Left colon (tissue), 2 donors: ENCODE data around the gene KIAA1958. TPM values are rescaled to one million over a fixed set of nuclear protein-coding genes. Genes with fewer than 3 reads are reported as not detected.
"Not testable (repeated sequence)": the region's sequence is repeated elsewhere in the genome, so short reads cannot be mapped to it uniquely, and the experiment has no call there.

ENCODE experiments used
- ATAC-seq: fragments of 200-7000 bp; cut with Tn5 transposase; one replicate; pipeline ENCODE4 v1.9.1; 2020; ENCODE audit warnings: mild to moderate bottlenecking, moderate library complexity
- DNase-seq, 2 donors: peaks; one replicate each; pipeline ENCODE4 v3.0.0-alpha.2; 2020
- intact Hi-C, 2 donors: fragments of 100-400 bp; cut with DNase I in 1 of 2; cut with micrococcal nuclease in 1 of 2; formaldehyde crosslinking; loops; one replicate each; pipeline versions ENCODE4 v1.11.2 to v1.14.0; 2022; cut with DNase I, micrococcal nuclease
- total RNA-seq, 2 donors: library from RNA; stranded (reverse); fragmentation: NEBNext Ultra II Directional; extraction: Animal tissue kit (Norgen Biotek cat#: 25700); gene quantifications; one replicate each; pipeline ENCODE4 v1.2.1, GENCODE V29; 2021
- donor health status: DM: no; HTN: no; CAD: no.
- donor health status: DM: yes; HTN: yes; CAD: no.

Gene KIAA1958
- total RNA-seq, 2 donors from 2014 or later, result 8.7 to 9.5 TPM

GRCh38 chr9:112487799-112488340 lies 1.2 kb downstream of the KIAA1958 start:
- intact Hi-C loops, result no loop called here
- DNase-seq, result no peak

GRCh38 chr9:112489039-112489546 lies 2.5 kb downstream of the KIAA1958 start:
- ATAC-seq (no peak), DNase-seq (no peak)
- intact Hi-C loops, result no loop called here

More at GRCh38 chr9:112487799-112488340, 1.2 kb downstream of the KIAA1958 start:
- ATAC-seq, result peak; percentile 28

- intact Hi-C loops, result no loop called here
- DNase-seq, result no peak
Observed at GRCh38 chr9:112489876-112490666, 3.4 kb downstream of the KIAA1958 start.

GRCh38 chr9:112493393-112494137 lies 6.9 kb downstream of the KIAA1958 start:
- DNase-seq (no peak), ATAC-seq (no peak)
- intact Hi-C loops, result no loop called here

More at GRCh38 chr9:112489876-112490666, 3.4 kb downstream of the KIAA1958 start:
- no peak for ATAC-seq

GRCh38 chr9:112494153-112494552 lies 7.5 kb downstream of the KIAA1958 start:
- ATAC-seq, result no peak

GRCh38 chr9:112495614-112496013 lies 9.0 kb downstream of the KIAA1958 start:
- intact Hi-C loops, result no loop called here
- DNase-seq (no peak), ATAC-seq (no peak)

More at GRCh38 chr9:112494153-112494552, 7.5 kb downstream of the KIAA1958 start:
- DNase-seq, result no peak
- intact Hi-C loops, result no loop called here

GRCh38 chr9:112496074-112496722 lies 9.6 kb downstream of the KIAA1958 start:
- ATAC-seq (no peak), DNase-seq (no peak)
- intact Hi-C loops, result no loop called here

GRCh38 chr9:112500842-112501241 lies 14.2 kb downstream of the KIAA1958 start:
- DNase-seq, result no peak
- intact Hi-C loops, result no loop called here
- ATAC-seq, result no peak

- no peak for ATAC-seq
- intact Hi-C loops, result no loop called here
Observed at GRCh38 chr9:112501287-112501686, 14.7 kb downstream of the KIAA1958 start.

GRCh38 chr9:112502175-112502946 lies 15.7 kb downstream of the KIAA1958 start:
- intact Hi-C loops, result no loop called here
- no peak for ATAC-seq

More at GRCh38 chr9:112501287-112501686, 14.7 kb downstream of the KIAA1958 start:
- DNase-seq, result no peak

GRCh38 chr9:112503170-112503569 lies 16.5 kb downstream of the KIAA1958 start:
- intact Hi-C loops, result no loop called here
- DNase-seq (no peak), ATAC-seq (no peak)

More at GRCh38 chr9:112502175-112502946, 15.7 kb downstream of the KIAA1958 start:
- DNase-seq, result no peak

- DNase-seq (no peak), ATAC-seq (peak; percentile 59)
- intact Hi-C loops, result no loop called here
Observed at GRCh38 chr9:112505086-112505485, 18.5 kb downstream of the KIAA1958 start.

GRCh38 chr9:112505607-112506006 lies 19.0 kb downstream of the KIAA1958 start:
- intact Hi-C loops, result no loop called here
- DNase-seq, result peak in 1 of 2 donors; percentile 14
- peak; percentile 90 for ATAC-seq

- ATAC-seq (no peak), DNase-seq (no peak)
- intact Hi-C loops, result no loop called here
Observed at GRCh38 chr9:112506571-112506970, 19.9 kb downstream of the KIAA1958 start.

GRCh38 chr9:112507001-112507680 lies 20.5 kb downstream of the KIAA1958 start:
- no peak for DNase-seq
- intact Hi-C loops, result no loop called here
- peak; percentile 76 for ATAC-seq

- DNase-seq, result no peak
- intact Hi-C loops, result no loop called here
- no peak for ATAC-seq
Observed at GRCh38 chr9:112508377-112508776, 21.8 kb downstream of the KIAA1958 start.

GRCh38 chr9:112512377-112512776 lies 25.8 kb downstream of the KIAA1958 start:
- ATAC-seq, intact Hi-C loops, DNase-seq: not testable (repeated sequence)

- ATAC-seq, result no peak
- DNase-seq, result no peak
- intact Hi-C loops, result no loop called here
Observed at GRCh38 chr9:112516769-112517168, 30.1 kb downstream of the KIAA1958 start.
